Measurements from ENCODE around the gene CACNA1C.

DNA sequence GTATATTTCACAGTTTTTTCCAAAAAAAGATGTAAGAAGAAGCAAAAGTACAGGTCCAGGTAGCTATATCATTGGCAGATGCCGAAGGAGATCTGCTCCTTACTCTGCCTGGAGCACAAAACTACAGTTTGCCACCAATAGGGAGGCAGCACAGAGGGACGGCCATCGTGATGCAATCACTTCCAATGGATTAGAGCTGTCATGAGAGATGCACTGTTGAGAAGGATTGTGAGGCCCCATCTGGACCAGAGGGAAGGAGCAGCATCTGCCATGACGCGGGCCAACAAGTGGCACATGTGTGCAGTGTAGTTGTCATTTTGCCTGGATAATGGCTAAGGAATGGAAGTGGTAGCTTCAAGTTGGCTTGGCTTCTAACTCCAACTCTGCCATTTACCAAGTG, 423.2 kb downstream of the CACNA1C start:
- TF ChIP-seq, protein P1, sequence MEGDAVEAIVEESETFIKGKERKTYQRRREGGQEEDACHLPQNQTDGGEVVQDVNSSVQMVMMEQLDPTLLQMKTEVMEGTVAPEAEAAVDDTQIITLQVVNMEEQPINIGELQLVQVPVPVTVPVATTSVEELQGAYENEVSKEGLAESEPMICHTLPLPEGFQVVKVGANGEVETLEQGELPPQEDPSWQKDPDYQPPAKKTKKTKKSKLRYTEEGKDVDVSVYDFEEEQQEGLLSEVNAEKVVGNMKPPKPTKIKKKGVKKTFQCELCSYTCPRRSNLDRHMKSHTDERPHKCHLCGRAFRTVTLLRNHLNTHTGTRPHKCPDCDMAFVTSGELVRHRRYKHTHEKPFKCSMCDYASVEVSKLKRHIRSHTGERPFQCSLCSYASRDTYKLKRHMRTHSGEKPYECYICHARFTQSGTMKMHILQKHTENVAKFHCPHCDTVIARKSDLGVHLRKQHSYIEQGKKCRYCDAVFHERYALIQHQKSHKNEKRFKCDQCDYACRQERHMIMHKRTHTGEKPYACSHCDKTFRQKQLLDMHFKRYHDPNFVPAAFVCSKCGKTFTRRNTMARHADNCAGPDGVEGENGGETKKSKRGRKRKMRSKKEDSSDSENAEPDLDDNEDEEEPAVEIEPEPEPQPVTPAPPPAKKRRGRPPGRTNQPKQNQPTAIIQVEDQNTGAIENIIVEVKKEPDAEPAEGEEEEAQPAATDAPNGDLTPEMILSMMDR (IDR thresholded peaks at IDR 0.05), result no peak
- TF ChIP-seq POLR2A (IDR thresholded peaks at IDR 0.05), result no peak
